Gastroesophageal sphincter (tissue), 4 donors: ENCODE data around the gene SLIT3. TPM values are rescaled to one million over a fixed set of nuclear protein-coding genes. Genes with fewer than 3 reads are reported as not detected.
"Not testable (repeated sequence)": the region's sequence is repeated elsewhere in the genome, so short reads cannot be mapped to it uniquely, and the experiment has no call there.

Source experiments
- ATAC-seq: fragments of 150-250 bp; one replicate; pipeline ENCODE4 v1.9.1; 2016; ENCODE audit warnings: mild to moderate bottlenecking, moderate library complexity
- H3K27ac ChIP-seq, 4 donors: fragments of 200-600 bp; sonication (generic) in 3 of 4; 1 replicate in 3 of 4; 2 replicates in 1 of 4; pipeline ENCODE4 v1.5.1; 2016 to 2019
- H3K27me3 ChIP-seq: fragments of 200-600 bp; sonication (generic); one replicate; pipeline ENCODE4 v1.5.1; 2019
- H3K36me3 ChIP-seq, 2 donors: fragments of 200-600 bp; sonication (generic); one replicate each; pipeline ENCODE4 v1.5.1; 2019; ENCODE audit warnings: control low read depth in 1 of 2
- H3K4me1 ChIP-seq, 3 donors: fragments of 200-600 bp; sonication (generic); 1 replicate in 2 of 3; 2 replicates in 1 of 3; pipeline ENCODE4 v1.5.1; 2016 to 2019; ENCODE audit warnings: control low read depth in 2 of 3
- H3K4me3 ChIP-seq, 2 donors: fragments of 200-600 bp; sonication (generic); one replicate each; pipeline ENCODE4 v1.5.1; 2019; ENCODE audit warnings: mild to moderate bottlenecking in 1 of 2, moderate library complexity in 1 of 2
- H3K9me3 ChIP-seq, 3 donors: fragments of 200-600 bp; sonication (generic); one replicate each; pipeline ENCODE4 v1.5.1; 2017 to 2019; ENCODE audit warnings: control low read depth in 2 of 3
- EP300 ChIP-seq: sonication (generic); formaldehyde crosslinking; IDR thresholded peaks from one replicate; pipeline ENCODE4 v1.6.1; 2017; ENCODE audit warnings: antibody characterized with exemption, mild to moderate bottlenecking
- POLR2A ChIP-seq, 2 donors: fragments of 450-650 bp; IDR thresholded peaks; one replicate each; pipeline ENCODE4 v1.6.1; 2017; ENCODE audit warnings: antibody characterized with exemption in 2 of 2, mild to moderate bottlenecking in 2 of 2, moderate library complexity in 1 of 2
- POLR2AphosphoS5 ChIP-seq: sonication (generic); formaldehyde crosslinking; IDR thresholded peaks from one replicate; pipeline ENCODE4 v1.6.1; 2017; ENCODE audit warnings: antibody characterized with exemption
- WGBS, 2 donors: methylation state at CpG; one replicate each; pipeline ENCODE4 v1.1.5; 2018; ENCODE audit warnings: low coverage in 1 of 2; 5-methylcytosine and 5-hydroxymethylcytosine counted together
- total RNA-seq, 4 donors: library from RNA; depleted of rRNA; stranded (reverse); fragments of >200 nt; gene quantifications; one replicate each; pipeline ENCODE4 v1.1.0, GENCODE V29; 2016
- TF ChIP-seq, protein P1 (sequence below), 4 experiments: fragments of 200-600 bp in 2 of 4; fragments of 450-650 bp in 2 of 4; sonication (generic) in 1 of 4; IDR thresholded peaks; one replicate each; pipeline ENCODE4 v1.5.1; 2017 to 2019; ENCODE audit warnings: antibody characterized with exemption in 4 of 4, mild to moderate bottlenecking in 2 of 4, moderate library complexity in 2 of 4

The SLIT3 gene
- total RNA-seq, 4 donors from 2014 or later = 29.6 to 76.3 (median 31.1) TPM

DNA sequence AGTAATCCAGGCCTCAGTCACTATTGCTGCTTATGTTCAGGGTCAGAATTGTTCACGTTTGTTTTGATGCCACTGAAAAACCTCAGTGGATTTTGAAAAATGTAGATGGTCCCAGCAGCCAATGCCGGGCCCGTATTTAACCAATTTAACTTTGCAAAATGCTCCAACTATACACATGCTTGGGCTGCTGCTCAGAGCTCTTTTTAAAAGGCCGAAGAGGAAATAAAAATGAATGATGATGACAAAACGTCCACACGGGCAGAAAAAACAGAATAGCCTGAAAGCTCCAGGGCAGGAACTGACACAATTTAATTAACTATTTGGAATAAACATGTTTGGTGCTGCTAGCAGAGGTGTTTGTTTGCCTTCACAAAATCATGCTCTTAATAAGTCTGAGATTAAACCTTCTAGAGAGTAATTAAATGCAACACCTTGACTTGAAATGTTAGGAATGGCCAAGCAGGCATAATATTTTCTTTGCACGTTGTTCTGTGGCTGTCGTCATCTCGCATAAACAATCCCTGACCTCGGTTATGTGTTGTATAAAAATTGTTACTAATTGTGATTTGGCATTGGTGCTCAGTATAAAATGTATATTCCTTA is 152.7 kb downstream of the SLIT3 start:
- Histone ChIP-seq H3K27me3 (no peaks in the 10 kb centered on the region), H3K27ac (peak overlapping the region in 3 of 4 donors; percentile 11 to 41 (median 17)), H3K9me3 (no peaks in the 10 kb centered on the region), H3K4me1 (peaks cover 6 to 46% (median 13%) of the 10 kb centered on the region in 3 donors), H3K36me3 (no peaks in the 10 kb centered on the region), H3K4me3 (no peak overlapping the region)
- ATAC-seq = no peak
- WGBS, 2 donors = 18 to 35% methylated on average over 10 of the region's 10 CpGs
- TF ChIP-seq EP300 (no peak), POLR2AphosphoS5 (no peak)
- TF ChIP-seq, protein P1, sequence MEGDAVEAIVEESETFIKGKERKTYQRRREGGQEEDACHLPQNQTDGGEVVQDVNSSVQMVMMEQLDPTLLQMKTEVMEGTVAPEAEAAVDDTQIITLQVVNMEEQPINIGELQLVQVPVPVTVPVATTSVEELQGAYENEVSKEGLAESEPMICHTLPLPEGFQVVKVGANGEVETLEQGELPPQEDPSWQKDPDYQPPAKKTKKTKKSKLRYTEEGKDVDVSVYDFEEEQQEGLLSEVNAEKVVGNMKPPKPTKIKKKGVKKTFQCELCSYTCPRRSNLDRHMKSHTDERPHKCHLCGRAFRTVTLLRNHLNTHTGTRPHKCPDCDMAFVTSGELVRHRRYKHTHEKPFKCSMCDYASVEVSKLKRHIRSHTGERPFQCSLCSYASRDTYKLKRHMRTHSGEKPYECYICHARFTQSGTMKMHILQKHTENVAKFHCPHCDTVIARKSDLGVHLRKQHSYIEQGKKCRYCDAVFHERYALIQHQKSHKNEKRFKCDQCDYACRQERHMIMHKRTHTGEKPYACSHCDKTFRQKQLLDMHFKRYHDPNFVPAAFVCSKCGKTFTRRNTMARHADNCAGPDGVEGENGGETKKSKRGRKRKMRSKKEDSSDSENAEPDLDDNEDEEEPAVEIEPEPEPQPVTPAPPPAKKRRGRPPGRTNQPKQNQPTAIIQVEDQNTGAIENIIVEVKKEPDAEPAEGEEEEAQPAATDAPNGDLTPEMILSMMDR (IDR thresholded peaks at IDR 0.05) = no peak

DNA sequence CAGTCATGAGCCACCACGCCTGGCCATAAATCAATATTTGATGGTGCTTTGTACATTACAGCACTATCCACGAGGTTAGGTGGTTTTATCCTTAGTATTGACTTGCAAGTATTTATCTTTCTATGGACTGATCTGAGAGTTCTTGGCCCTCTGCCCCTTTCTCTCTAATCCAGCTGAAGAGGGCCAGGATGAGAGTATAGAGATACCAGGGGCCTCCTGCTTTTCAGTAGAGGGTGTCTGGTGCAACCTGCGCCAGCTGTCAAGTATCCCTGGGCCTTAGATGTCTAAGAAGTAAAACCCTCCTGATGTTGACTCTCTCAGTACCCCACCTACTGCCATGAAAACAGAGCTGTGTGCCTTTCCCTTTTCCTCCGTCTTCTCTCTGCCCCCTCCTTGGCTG is 153.4 kb downstream of the SLIT3 start:
- Histone ChIP-seq H3K4me3 (no peak overlapping the region), H3K27me3 (no peaks in the 10 kb centered on the region), H3K27ac (peak overlapping the region in 1 of 4 donors; percentile 41), H3K36me3 (no peaks in the 10 kb centered on the region), H3K4me1 (peaks cover under 1 to 44% (median 9%) of the 10 kb centered on the region in 3 donors), H3K9me3 (no peaks in the 10 kb centered on the region)
- TF ChIP-seq, protein P1 (IDR thresholded peaks at IDR 0.05) = no peak
- TF ChIP-seq POLR2AphosphoS5 (no peak), EP300 (no peak), POLR2A (IDR thresholded peaks at IDR 0.05) (no peak)
- 81 to 92% methylated on average over 3 of the region's 4 CpGs for WGBS, 2 donors
- no peak for ATAC-seq

DNA sequence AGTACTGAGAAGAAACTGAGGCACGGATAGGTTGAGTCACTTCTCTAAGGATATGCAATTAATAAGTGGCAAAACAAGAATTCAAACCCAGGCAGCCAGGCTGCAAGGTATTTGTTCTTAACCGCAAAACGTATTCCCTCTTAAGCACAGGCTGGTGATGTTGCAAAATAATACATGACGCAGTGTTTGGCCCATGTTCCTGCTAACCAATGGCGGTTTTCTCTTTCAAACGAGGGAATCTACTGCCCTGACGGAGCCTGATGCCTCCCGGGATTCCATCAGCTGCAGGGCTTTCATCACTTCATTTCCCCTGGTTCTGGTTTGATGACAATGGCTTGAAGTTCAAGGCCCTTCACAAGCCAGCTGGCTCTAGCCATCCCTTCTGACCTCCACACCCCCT is 154.8 kb downstream of the SLIT3 start:
- 81 to 93% methylated on average over 6 of the region's 8 CpGs for WGBS, 2 donors
- ATAC-seq = no peak
- Histone ChIP-seq H3K36me3 (no peaks in the 10 kb centered on the region), H3K9me3 (no peaks in the 10 kb centered on the region), H3K4me3 (no peak overlapping the region), H3K4me1 (peaks cover 0 to 43% (median 14%) of the 10 kb centered on the region in 3 donors), H3K27ac (no peak overlapping the region), H3K27me3 (no peaks in the 10 kb centered on the region)
- TF ChIP-seq, protein P1 (IDR thresholded peaks at IDR 0.05) = no peak
- TF ChIP-seq POLR2AphosphoS5 = no peak
- no peak for TF ChIP-seq POLR2A (IDR thresholded peaks at IDR 0.05)
- TF ChIP-seq EP300 = no peak

DNA sequence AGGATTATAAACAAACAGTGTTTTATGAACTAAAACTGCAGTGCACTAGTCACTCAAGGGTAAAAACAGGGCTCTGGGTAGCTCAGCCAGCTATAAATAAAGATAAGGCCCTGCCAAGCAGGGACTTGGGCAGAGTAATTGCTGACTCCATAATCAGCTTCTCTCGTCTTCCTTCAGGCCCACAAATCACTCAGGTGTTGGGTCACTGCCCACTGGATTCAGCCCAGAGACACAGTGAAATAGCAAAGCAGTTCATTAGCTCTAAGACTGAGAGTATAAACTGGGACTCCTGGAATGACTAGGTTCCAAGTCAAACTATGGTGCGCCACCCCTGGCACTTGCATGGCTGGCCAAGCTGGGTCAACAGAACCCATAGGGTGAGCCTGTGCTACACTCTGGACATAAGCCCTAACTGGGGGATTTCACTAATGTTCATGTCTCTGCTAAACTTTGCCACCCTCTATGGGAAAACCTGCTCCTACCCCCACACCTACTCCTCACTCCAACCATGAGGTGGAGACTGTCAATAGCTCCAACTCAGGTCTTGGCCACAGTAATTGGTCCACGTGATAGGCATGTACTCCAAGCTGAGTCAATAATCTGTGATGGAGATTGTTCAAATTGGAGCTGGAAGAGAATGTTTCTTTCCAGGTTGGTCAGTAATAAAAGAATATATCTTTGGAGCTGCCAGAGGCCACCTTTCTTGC is 158.5 kb downstream of the SLIT3 start:
- peak overlapping the region in 2 of 4 donors; percentile 8 to 21 for H3K27ac ChIP-seq
- no peaks in the 10 kb centered on the region for H3K9me3 ChIP-seq
- peaks cover 0 to 33% (median 11%) of the 10 kb centered on the region in 3 donors for H3K4me1 ChIP-seq
- 26 to 31% methylated on average over 3 of the region's 3 CpGs for WGBS, 2 donors
- H3K4me3 ChIP-seq = no peak overlapping the region
- ATAC-seq = no peak
- H3K36me3 ChIP-seq = no peaks in the 10 kb centered on the region
- no peaks in the 10 kb centered on the region for H3K27me3 ChIP-seq
- TF ChIP-seq POLR2AphosphoS5 = peak; percentile 21
- no peak for TF ChIP-seq POLR2A (IDR thresholded peaks at IDR 0.05)
- no peak for TF ChIP-seq EP300
- TF ChIP-seq, protein P1 (IDR thresholded peaks at IDR 0.05) = no peak

DNA sequence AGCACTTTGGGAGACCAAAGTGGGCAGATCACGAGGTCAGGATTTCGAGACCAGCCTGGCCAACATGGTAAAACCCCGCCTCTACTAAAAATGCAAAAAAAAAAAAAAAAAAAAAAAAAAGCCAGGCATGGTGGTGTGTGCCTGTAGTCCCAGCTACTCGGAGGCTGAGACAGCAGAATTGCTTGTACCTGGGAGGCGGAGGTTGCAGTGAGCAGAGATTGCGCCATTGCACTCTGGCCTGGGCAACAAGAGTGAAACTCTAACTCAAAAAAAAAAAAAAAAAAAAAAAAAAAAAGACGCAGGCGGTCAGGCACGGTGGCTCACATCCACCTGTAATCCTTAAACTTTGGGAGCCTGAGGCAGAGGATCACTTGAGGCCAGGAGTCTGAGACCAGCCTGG is 160.7 kb downstream of the SLIT3 start:
- WGBS, 2 donors = 90% methylated on average over 2 of the region's 9 CpGs; no CpG with 5 or more reads in 1 of the 2 donors
- not testable (repeated sequence) for H3K9me3 ChIP-seq, ATAC-seq, H3K27ac ChIP-seq, H3K27me3 ChIP-seq, H3K4me3 ChIP-seq, H3K36me3 ChIP-seq
- H3K4me1 ChIP-seq = peaks cover 0 to 29% (median 11%) of the 10 kb centered on the region in 3 donors
